Psoas muscle (tissue), 8 donors: ENCODE measurements around the gene MSRB2. TPM values are rescaled to one million over a fixed set of nuclear protein-coding genes. Genes with fewer than 3 reads are reported as not detected.
A peak's percentile ranks its signal among the peaks of the same experiment; 100 is the strongest.
"Not testable (repeated sequence)": the region's sequence is repeated elsewhere in the genome, so short reads cannot be mapped to it uniquely, and the experiment has no call there.

Source experiments
- ATAC-seq, 4 donors: fragments of 200-7000 bp; cut with Tn5 transposase; one replicate each; pipeline ENCODE4 v1.9.1; 2020; ENCODE audit warnings: moderate library complexity in 3 of 4, mild to moderate bottlenecking in 2 of 4
- DNase-seq, 2 donors: peaks; one replicate each; pipeline ENCODE4 v3.0.0-alpha.2; 2020
- H3K27ac ChIP-seq: fragments of 200-600 bp; one replicate; pipeline ENCODE4 v1.8.0; 2022
- H3K27me3 ChIP-seq, 3 donors: fragments of 200-600 bp in 1 of 3; one replicate each; pipeline versions ENCODE4 v1.6.1 to v1.8.0; 2013 to 2022; ENCODE audit warnings: low read length in 2 of 3, mild to moderate bottlenecking in 2 of 3, moderate library complexity in 1 of 3; ENCODE audit not compliant: insufficient read depth in 3 of 3
- H3K36me3 ChIP-seq, 2 donors: fragments of 200-600 bp in 1 of 2; one replicate each; pipeline versions ENCODE4 v1.6.1 to v1.8.0; 2013 to 2022; ENCODE audit warnings: low read depth in 1 of 2, mild to moderate bottlenecking in 1 of 2, moderate library complexity in 1 of 2; ENCODE audit not compliant: insufficient read depth in 1 of 2
- H3K4me1 ChIP-seq: fragments of 200-600 bp; one replicate; pipeline ENCODE4 v1.8.0; 2022
- H3K4me3 ChIP-seq: fragments of 200-600 bp; one replicate; pipeline ENCODE4 v1.8.0; 2022; ENCODE audit warnings: mild to moderate bottlenecking
- H3K9me3 ChIP-seq: fragments of 200-600 bp; one replicate; pipeline ENCODE4 v1.8.0; 2022
- CTCF ChIP-seq: fragments of 200-600 bp; IDR thresholded peaks from one replicate; pipeline ENCODE4 v1.8.0; 2022; ENCODE audit warnings: antibody characterized with exemption
- WGBS, 3 donors: extraction: QIAGEN DNeasy Blood & Tissue Kit; methylation state at CpG; one replicate each; pipeline versions ENCODE4 v1.1.6 to v1.1.7; 2013; 5-methylcytosine and 5-hydroxymethylcytosine counted together
- intact Hi-C, 2 donors: fragments of 100-400 bp; cut with DNase I; formaldehyde crosslinking; loops; one replicate each; pipeline versions ENCODE4 v1.11.0 to v1.14.2; 2022
- polyA plus RNA-seq, 3 donors: library from polyadenylated mRNA; stranded (reverse); fragments of 200-250 nt; gene quantifications; one replicate each; pipeline ENCODE4 v1.2.3, GENCODE V29; 2013
- total RNA-seq, 4 donors: library from RNA; stranded (reverse); fragmentation: NEBNext Ultra II Directional in 2 of 4; extraction: Animal tissue kit (Norgen Biotek cat#: 25700) in 2 of 4; gene quantifications; one replicate each; pipeline versions ENCODE4 v1.2.1 to v1.2.4, GENCODE V29; 2021 to 2023
- donor health status: healthy with polysubstance abuse.
- donor health status: DM: no; HTN: no; CAD: no; lungs with moderate emphysema.
- donor health status: Bipolar disorder and iron deficiency.
- donor health status: healthy.
- donor health status: DM: yes; HTN: yes; CAD: no.
- donor health status: DM: no; HTN: no; CAD: no.
- donor health status: DM: no; HTN: no; CAD: no.
- donor health status: DM: yes; HTN: yes; CAD: no.

The MSRB2 gene
- total and polyA plus RNA-seq, 7 donors, result 19.4 to 69.7 (median 34.3) TPM

DNA sequence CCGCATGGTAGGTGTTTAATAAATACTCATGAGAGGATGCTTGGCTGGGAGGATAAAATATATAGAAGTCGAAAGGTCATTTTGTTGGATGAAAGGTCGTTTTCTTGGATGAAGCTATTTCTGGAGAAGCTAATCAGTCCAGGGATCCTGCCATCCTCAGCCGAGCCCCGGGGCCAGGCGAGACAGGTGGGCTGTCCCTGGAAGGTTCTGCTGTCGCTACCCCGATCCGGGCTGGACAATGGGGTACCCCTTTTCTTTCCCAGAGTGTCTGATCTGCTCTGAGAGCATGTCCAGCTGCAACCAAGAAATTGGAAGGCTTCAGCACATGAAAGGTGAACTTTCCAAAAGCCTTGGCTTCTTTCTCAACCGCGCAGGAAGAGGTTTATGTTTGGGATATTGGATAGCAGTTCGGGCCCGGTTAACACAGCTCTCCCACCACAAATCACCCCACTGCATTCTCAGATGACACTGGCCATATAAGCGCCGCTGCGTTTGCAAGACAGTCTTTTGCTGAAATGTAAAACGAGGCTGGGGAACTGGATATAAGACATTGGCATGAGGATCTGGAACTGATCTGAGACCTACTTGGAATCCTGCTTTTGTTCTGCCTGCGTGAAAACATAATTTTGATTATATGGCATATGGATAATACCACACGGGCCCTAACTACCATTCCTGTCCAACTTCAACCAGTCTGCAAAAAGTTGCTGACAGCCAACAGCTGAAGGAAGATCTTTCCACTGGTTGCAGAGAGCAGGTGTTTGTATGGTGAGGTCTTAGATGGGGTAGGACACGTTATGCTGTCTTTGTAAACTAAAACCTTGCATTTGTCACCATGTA lies 31.2 kb upstream of the MSRB2 start:
- peak in 1 of 4 donors; percentile 44 for ATAC-seq
- intact Hi-C loops, result loop anchor here in 1 of 2 donors (10.0 kb wide), 1 partner anchor 1059 kb away; the partner anchor contains the start of gene DNAJC1
- no peak overlapping the region for H3K27ac ChIP-seq

DNA sequence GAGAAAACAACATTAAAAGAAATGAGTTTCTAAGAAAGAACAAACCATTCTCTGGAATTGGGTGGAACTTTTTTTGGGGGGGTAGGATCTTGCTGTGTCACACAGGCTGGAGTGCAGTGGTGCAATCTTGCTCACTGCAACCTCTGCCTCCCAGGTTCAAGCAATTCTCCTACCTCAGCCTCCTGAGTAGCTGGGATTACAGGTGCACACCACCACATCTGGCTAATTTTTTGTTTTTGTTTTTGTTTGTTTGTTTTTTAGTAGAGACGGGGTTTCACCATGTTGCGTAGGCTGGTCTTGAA lies 30.6 kb upstream of the MSRB2 start:
- ATAC-seq, H3K27me3 ChIP-seq, DNase-seq, H3K36me3 ChIP-seq, H3K27ac ChIP-seq, H3K9me3 ChIP-seq, H3K4me3 ChIP-seq: not testable (repeated sequence)
- intact Hi-C loops, result loop anchor here (5.0 to 10.0 kb wide), 4 partner anchors 62 to 1062 kb away; partner anchors contain the start of gene DNAJC1 (in 2 of the 2)
- H3K4me1 ChIP-seq, result peaks cover 33% of the 10 kb centered on the region
- 91 to 100% (median 95%) methylated on average over 2 of the region's 2 CpGs for WGBS, 3 donors

More for the DNA sequence above, 31.2 kb upstream of the MSRB2 start:
- 23 to 42% (median 28%) methylated on average over 20 of the region's 20 CpGs for WGBS, 3 donors
- Histone ChIP-seq H3K36me3 (no peaks in the 10 kb centered on the region), H3K9me3 (peaks cover 3% of the 10 kb centered on the region), H3K27me3 (no peaks in the 10 kb centered on the region), H3K4me1 (peaks cover 28% of the 10 kb centered on the region), H3K4me3 (no peak overlapping the region)
- no peak for DNase-seq
- no peak for TF ChIP-seq CTCF

GRCh38 chr10:23065181-23065948 lies 30.0 kb upstream of the MSRB2 start:
- no peak overlapping the region for H3K4me3 ChIP-seq
- intact Hi-C loops, result loop anchor here (5.0 to 10.0 kb wide), 4 partner anchors 63 to 1063 kb away; partner anchors contain the start of gene DNAJC1 (in 2 of the 2)
- H3K9me3 ChIP-seq, result no peaks in the 10 kb centered on the region
- no peaks in the 10 kb centered on the region for H3K27me3 ChIP-seq
- no peaks in the 10 kb centered on the region for H3K36me3 ChIP-seq
- 25 to 31% (median 26%) methylated on average over 11 of the region's 11 CpGs for WGBS, 3 donors
- H3K4me1 ChIP-seq, result peaks cover 38% of the 10 kb centered on the region
- TF ChIP-seq CTCF, result no peak
- DNase-seq (peak; percentile 65 to 81), ATAC-seq (peak; percentile 90 to 98 (median 93))
- peak overlapping the region; percentile 39 for H3K27ac ChIP-seq

GRCh38 chr10:23067337-23067736 lies 28.0 kb upstream of the MSRB2 start:
- TF ChIP-seq CTCF, result no peak
- no peak overlapping the region for H3K27ac ChIP-seq
- no peaks in the 10 kb centered on the region for H3K9me3 ChIP-seq
- H3K4me3 ChIP-seq, result no peak overlapping the region
- no peaks in the 10 kb centered on the region for H3K36me3 ChIP-seq
- intact Hi-C loops, result loop anchor here (5.0 to 10.0 kb wide), 4 partner anchors 65 to 1065 kb away; partner anchors contain the start of gene DNAJC1 (in 2 of the 2)
- no peak for ATAC-seq
- WGBS, 3 donors, result 94 to 95% (median 94%) methylated on average over 12 of the region's 12 CpGs
- no peaks in the 10 kb centered on the region for H3K27me3 ChIP-seq
- DNase-seq, result no peak
- H3K4me1 ChIP-seq, result peaks cover 38% of the 10 kb centered on the region
